OCI-LY7 (cell line): Measurements from ENCODE around the gene GALNT7.

Experiments used
- CTCF ChIP-seq: fragments of 200-600 bp; sonication (generic); conservative IDR thresholded peaks from 2 replicates; pipeline ENCODE4 v1.5.1; 2014; ENCODE audit warnings: mild to moderate bottlenecking, antibody characterized with exemption, low read length, moderate library complexity, mixed read lengths
- EZH2phosphoT487 ChIP-seq: fragments of 200-600 bp; sonication (generic); IDR thresholded peaks from 2 replicates; pipeline ENCODE4 v1.6.1; 2018; ENCODE audit warnings: low read depth, borderline replicate concordance, mild to moderate bottlenecking, mixed run types, antibody characterized with exemption, low read length, moderate library complexity, mixed read lengths

GRCh38 chr4:173264245-173264644, 95.6 kb downstream of the GALNT7 start:
- TF ChIP-seq CTCF (no peak), EZH2phosphoT487 (no peak)
